HEK293 (cell line): ENCODE data around the gene ZNF764.

Experiments used
- CTCF ChIA-PET: fragments of 350-600 bp; formaldehyde crosslinking; extraction: SDS; loops from one replicate; lab custom pipeline; 2021; ENCODE audit warnings: antibody characterized with exemption; lab: Yijun Ruan, JAX
- POLR2A ChIA-PET: fragments of 300-600 bp; formaldehyde crosslinking; extraction: SDS; loops from one replicate; lab custom pipeline; 2020; ENCODE audit warnings: antibody characterized with exemption, inconsistent platforms; lab: Yijun Ruan, JAX
- H3K27ac ChIP-seq: fragments of 200-500 bp; sonication (Bioruptor generic); 2 replicates; pipeline ENCODE4 v1.5.1; 2014; ENCODE audit warnings: low read depth, low read length, control low read depth, inconsistent platforms; ENCODE audit errors: extremely low read depth
- H3K36me3 ChIP-seq, 2 experiments: fragments of 200-500 bp in 1 of 2; sonication (Bioruptor generic) in 1 of 2; 1 replicate in 1 of 2; 2 replicates in 1 of 2; pipeline ENCODE4 v1.5.1; 2014 to 2017; ENCODE audit warnings: inconsistent platforms in 2 of 2, low read length in 2 of 2; ENCODE audit not compliant: control insufficient read depth in 2 of 2, insufficient read depth in 1 of 2
- H3K4me1 ChIP-seq: fragments of 200-500 bp; sonication (Bioruptor generic); 2 replicates; pipeline ENCODE4 v1.5.1; 2014; ENCODE audit warnings: mild to moderate bottlenecking, low read length, inconsistent platforms; ENCODE audit not compliant: control insufficient read depth, insufficient read depth
- H3K4me3 ChIP-seq: 2 replicates; pipeline ENCODE4 v1.5.1; 2011; ENCODE audit warnings: low read depth, mild to moderate bottlenecking, control low read depth, low read length, moderate library complexity
- H3K9me3 ChIP-seq: fragments of 200-500 bp; sonication (Bioruptor generic); 2 replicates; pipeline ENCODE4 v1.5.1; 2014; ENCODE audit warnings: low read depth, low read length, inconsistent platforms; ENCODE audit not compliant: control insufficient read depth, insufficient read depth
- BCL11A ChIP-seq: fragments of 450-650 bp; formaldehyde crosslinking; IDR thresholded peaks from 2 replicates; pipeline ENCODE4 v1.5.1; 2016; ENCODE audit warnings: low read depth, missing biosample characterization, missing genetic modification characterization
- HOXC10 ChIP-seq: sonication (generic); formaldehyde crosslinking; IDR thresholded peaks from 2 replicates; pipeline ENCODE4 v1.8.1; 2023; ENCODE audit warnings: mild to moderate bottlenecking, missing genetic modification reagents
- IKZF3 ChIP-seq: fragments of 450-650 bp; IDR thresholded peaks from 2 replicates; pipeline ENCODE4 v1.5.0; 2018; ENCODE audit warnings: missing biosample characterization, mild to moderate bottlenecking, missing genetic modification characterization, moderate library complexity
- KLF7 ChIP-seq: fragments of 450-650 bp; formaldehyde crosslinking; IDR thresholded peaks from 2 replicates; pipeline ENCODE4 v1.5.1; 2016; ENCODE audit warnings: missing biosample characterization, missing genetic modification characterization, borderline replicate concordance
- MYNN ChIP-seq: fragments of 450-650 bp; formaldehyde crosslinking; IDR thresholded peaks from 2 replicates; pipeline ENCODE4 v1.5.1; 2016; ENCODE audit warnings: missing biosample characterization, missing genetic modification characterization, borderline replicate concordance
- OVOL3 ChIP-seq: fragments of 450-650 bp; formaldehyde crosslinking; IDR thresholded peaks from 2 replicates; pipeline ENCODE4 v1.5.1; 2016; ENCODE audit warnings: missing biosample characterization, missing genetic modification characterization
- PRDM1 ChIP-seq: fragments of 450-650 bp; formaldehyde crosslinking; IDR thresholded peaks from 2 replicates; pipeline ENCODE4; 2016; ENCODE audit warnings: missing biosample characterization, missing genetic modification characterization
- SETDB1 ChIP-seq: IDR thresholded peaks from one replicate; pipeline ENCODE4 v1.6.1; 2017; ENCODE audit warnings: mild to moderate bottlenecking, low read length, moderate library complexity, mixed read lengths; ENCODE audit not compliant: insufficient read length
- TRIM28 ChIP-seq: IDR thresholded peaks from 2 replicates; pipeline ENCODE4 v1.6.1; 2011; ENCODE audit warnings: low read length, control low read depth, borderline replicate concordance
- ZBTB17 ChIP-seq: fragments of 450-650 bp; formaldehyde crosslinking; IDR thresholded peaks from 2 replicates; pipeline ENCODE4 v1.5.1; 2016; ENCODE audit warnings: missing biosample characterization, missing genetic modification characterization
- ZBTB20 ChIP-seq: fragments of 450-650 bp; formaldehyde crosslinking; IDR thresholded peaks from 2 replicates; pipeline ENCODE4 v1.5.1; 2016; ENCODE audit warnings: missing biosample characterization, missing genetic modification characterization
- ZBTB21 ChIP-seq: fragments of 450-650 bp; formaldehyde crosslinking; IDR thresholded peaks from 2 replicates; pipeline ENCODE4 v1.5.1; 2017; ENCODE audit warnings: missing biosample characterization, missing genetic modification characterization
- ZNF2 ChIP-seq: fragments of 450-650 bp; formaldehyde crosslinking; IDR thresholded peaks from 2 replicates; pipeline ENCODE4 v1.5.1; 2016; ENCODE audit warnings: missing biosample characterization, missing genetic modification characterization
- ZNF223 ChIP-seq: fragments of 450-650 bp; formaldehyde crosslinking; IDR thresholded peaks from 2 replicates; pipeline ENCODE4 v1.5.1; 2016; ENCODE audit warnings: missing biosample characterization, missing genetic modification characterization
- ZNF23 ChIP-seq: fragments of 450-650 bp; formaldehyde crosslinking; IDR thresholded peaks from 2 replicates; pipeline ENCODE4 v1.5.1; 2016; ENCODE audit warnings: missing biosample characterization, missing genetic modification characterization, borderline replicate concordance
- ZNF600 ChIP-seq: fragments of 450-650 bp; formaldehyde crosslinking; IDR thresholded peaks from 2 replicates; pipeline ENCODE4 v1.5.1; 2016; ENCODE audit warnings: missing biosample characterization, missing genetic modification characterization
- ZNF654 ChIP-seq: fragments of 450-650 bp; formaldehyde crosslinking; IDR thresholded peaks from 2 replicates; pipeline ENCODE4 v1.5.1; 2016; ENCODE audit warnings: low read depth, missing biosample characterization, missing genetic modification characterization
- TF ChIP-seq, protein P1 (sequence below): fragments of 450-650 bp; formaldehyde crosslinking; IDR thresholded peaks from 2 replicates; pipeline ENCODE4 v1.5.1; 2016; ENCODE audit warnings: missing biosample characterization, missing genetic modification characterization
- TF ChIP-seq, protein P2 (sequence below): fragments of 450-650 bp; formaldehyde crosslinking; IDR thresholded peaks from 2 replicates; pipeline ENCODE4 v1.5.1; 2017; ENCODE audit warnings: missing biosample characterization, missing genetic modification characterization
- TF ChIP-seq, protein P3 (sequence below): fragments of 450-650 bp; formaldehyde crosslinking; IDR thresholded peaks from 2 replicates; pipeline ENCODE4 v1.5.1; 2016; ENCODE audit warnings: missing biosample characterization, missing genetic modification characterization
- TF ChIP-seq, protein P4 (sequence below): fragments of 450-650 bp; formaldehyde crosslinking; IDR thresholded peaks from 2 replicates; pipeline ENCODE4; 2016; ENCODE audit warnings: missing biosample characterization, missing genetic modification characterization
- TF ChIP-seq, protein P5 (sequence below): fragments of 450-650 bp; formaldehyde crosslinking; IDR thresholded peaks from 2 replicates; pipeline ENCODE4 v1.5.1; 2017; ENCODE audit warnings: missing biosample characterization, missing genetic modification characterization
- TF ChIP-seq, protein P6 (sequence below): fragments of 450-650 bp; formaldehyde crosslinking; IDR thresholded peaks from 2 replicates; pipeline ENCODE4 v1.5.1; 2017; ENCODE audit warnings: missing biosample characterization, missing genetic modification characterization

Gene ZNF764

DNA sequence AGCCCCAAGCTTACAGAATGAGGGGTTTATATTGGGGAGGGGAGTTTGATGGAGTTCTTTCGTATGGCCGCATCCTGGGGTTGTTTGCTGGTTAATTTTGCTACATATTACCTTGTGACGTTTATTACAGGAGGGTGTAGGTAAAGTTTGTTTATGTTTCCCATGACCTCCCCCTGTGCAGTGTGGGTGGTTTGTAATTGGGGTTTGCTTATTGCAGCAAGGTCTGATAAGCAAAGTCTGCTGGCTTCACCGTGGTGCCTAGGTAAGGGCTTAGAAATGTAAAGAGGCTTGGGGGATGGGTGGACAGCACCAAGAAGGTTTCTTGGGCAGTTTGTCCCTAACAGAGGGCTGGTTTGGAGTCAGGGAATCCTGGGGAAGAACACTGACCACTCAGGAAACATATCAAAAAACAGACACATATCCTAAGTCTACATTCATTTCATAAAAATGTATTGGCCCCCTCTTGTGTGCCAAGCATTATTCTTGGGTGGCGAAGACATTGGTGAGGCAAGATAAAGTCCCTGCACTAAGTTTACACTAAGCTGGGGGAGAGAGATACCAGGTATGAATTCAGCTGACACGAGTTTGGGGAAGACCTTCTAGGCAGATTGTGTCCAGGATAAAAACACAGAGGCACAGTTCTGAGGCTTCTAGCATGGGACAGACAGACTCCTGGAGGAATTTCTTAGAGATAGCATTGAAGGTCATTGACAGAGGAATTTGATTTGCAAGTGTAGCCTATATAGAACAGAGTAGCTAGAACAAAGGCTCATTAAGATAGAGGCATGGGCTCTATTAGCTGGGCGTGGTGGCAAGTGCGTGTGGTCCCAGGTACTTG lies 9.5 kb downstream of the ZNF764 start (continued):
- TF ChIP-seq, protein P1, sequence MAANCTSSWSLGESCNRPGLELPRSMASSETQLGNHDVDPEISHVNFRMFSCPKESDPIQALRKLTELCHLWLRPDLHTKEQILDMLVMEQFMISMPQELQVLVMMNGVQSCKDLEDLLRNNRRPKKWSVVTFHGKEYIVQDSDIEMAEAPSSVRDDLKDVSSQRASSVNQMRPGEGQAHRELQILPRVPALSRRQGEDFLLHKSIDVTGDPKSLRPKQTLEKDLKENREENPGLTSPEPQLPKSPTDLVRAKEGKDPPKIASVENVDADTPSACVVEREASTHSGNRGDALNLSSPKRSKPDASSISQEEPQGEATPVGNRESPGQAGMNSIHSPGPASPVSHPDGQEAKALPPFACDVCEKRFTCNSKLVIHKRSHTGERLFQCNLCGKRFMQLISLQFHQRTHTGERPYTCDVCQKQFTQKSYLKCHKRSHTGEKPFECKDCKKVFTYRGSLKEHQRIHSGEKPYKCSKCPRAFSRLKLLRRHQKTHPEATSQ (tag by site-specific recombination): no peak
- TF ChIP-seq KLF7 (tag by site-specific recombination) (no peak), MYNN (tag by site-specific recombination) (no peak), IKZF3 (no peak), ZBTB17 (tag by site-specific recombination) (no peak), OVOL3 (tag by site-specific recombination) (no peak)
- TF ChIP-seq, protein P2, sequence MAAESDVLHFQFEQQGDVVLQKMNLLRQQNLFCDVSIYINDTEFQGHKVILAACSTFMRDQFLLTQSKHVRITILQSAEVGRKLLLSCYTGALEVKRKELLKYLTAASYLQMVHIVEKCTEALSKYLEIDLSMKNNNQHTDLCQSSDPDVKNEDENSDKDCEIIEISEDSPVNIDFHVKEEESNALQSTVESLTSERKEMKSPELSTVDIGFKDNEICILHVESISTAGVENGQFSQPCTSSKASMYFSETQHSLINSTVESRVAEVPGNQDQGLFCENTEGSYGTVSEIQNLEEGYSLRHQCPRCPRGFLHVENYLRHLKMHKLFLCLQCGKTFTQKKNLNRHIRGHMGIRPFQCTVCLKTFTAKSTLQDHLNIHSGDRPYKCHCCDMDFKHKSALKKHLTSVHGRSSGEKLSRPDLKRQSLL: no peak

DNA sequence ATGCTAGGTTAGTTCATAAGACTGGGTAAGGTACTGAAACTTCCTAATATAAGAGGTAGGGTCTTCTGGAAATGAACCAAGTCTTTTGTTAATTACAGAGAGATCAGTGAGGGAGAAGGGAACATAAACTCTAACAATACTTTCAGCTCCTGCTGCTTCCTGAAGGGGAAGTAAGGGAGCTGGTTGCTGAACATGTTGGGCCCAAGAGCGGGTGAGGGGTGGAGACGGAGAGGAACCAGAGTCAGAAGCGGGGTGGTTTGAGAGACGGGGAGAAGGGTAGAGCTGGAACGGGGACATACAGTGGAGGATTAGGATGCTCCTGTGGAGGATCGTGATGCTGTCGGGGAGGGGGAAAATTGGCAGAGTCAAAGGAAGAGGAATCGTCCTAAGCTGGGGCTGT lies 12.1 kb downstream of the ZNF764 start:
- Histone ChIP-seq H3K27ac (no peak overlapping the region), H3K9me3 (no peaks in the 10 kb centered on the region)
- TF ChIP-seq ZNF2 (tag by site-specific recombination) (no peak), HOXC10 (CRISPR knock-in tag) (no peak), ZNF600 (tag by site-specific recombination) (0 out of 2 replicates have a peak, but pooled peaks have one; percentile 36), MYNN (tag by site-specific recombination) (no peak)
- TF ChIP-seq, protein P3, sequence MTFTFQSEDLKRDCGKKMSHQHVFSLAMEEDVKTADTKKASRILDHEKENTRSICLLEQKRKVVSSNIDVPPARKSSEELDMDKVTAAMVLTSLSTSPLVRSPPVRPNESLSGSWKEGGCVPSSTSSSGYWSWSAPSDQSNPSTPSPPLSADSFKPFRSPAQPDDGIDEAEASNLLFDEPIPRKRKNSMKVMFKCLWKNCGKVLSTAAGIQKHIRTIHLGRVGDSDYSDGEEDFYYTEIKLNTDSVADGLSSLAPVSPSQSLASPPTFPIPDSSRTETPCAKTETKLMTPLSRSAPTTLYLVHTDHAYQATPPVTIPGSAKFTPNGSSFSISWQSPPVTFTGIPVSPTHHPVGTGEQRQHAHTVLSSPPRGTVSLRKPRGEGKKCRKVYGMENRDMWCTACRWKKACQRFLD: no peak
- TF ChIP-seq, protein P4, sequence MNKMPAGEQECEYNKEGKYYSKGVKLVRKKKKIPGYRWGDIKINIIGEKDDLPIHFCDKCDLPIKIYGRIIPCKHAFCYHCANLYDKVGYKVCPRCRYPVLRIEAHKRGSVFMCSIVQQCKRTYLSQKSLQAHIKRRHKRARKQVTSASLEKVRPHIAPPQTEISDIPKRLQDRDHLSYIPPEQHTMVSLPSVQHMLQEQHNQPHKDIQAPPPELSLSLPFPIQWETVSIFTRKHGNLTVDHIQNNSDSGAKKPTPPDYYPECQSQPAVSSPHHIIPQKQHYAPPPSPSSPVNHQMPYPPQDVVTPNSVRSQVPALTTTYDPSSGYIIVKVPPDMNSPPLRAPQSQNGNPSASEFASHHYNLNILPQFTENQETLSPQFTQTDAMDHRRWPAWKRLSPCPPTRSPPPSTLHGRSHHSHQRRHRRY: no peak
- TF ChIP-seq, all 188 proteins: peak for 1
- Histone ChIP-seq H3K4me1 (peaks cover 17% of the 10 kb centered on the region), H3K4me3 (no peak overlapping the region), H3K36me3 (no peaks in the 10 kb centered on the region)
- ChIA-PET CTCF (interaction anchor here (1.6 kb wide), 1 partner anchor 70 kb away, joined by 4 read pairs; no protein-coding TSS in a partner anchor), POLR2A (interaction anchor here (0.6 kb wide), 1 partner anchor 148 kb away, joined by 6 read pairs; no protein-coding TSS in a partner anchor)

DNA sequence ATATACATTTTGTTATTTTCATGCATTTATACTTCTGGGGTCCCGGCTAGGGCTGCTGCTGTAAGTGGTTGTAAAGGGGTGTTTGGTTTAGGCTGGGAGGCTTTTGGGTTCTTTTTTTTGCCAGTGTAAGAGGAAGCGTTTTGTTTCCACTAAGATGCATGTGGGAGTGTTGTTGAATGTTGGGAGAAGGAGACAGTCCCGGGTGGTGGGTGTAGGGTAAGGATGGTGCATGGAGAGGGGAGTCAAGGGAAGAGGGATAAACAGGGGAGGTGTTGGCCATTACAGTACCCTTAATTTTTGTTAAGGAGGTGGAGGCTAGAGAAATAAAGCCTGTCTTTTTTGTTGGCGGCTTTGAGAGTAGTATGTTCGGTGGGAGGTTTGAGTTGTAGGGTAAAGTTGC lies 15.1 kb downstream of the ZNF764 start:
- peaks cover 6% of the 10 kb centered on the region; the same call in 1 of the 2 replicates for H3K4me1 ChIP-seq
- H3K9me3 ChIP-seq: no peaks in the 10 kb centered on the region
- ChIA-PET CTCF (interaction anchor here (0.6 to 0.7 kb wide), 2 partner anchors 15 to 501 kb away, joined by 3 read pairs; partner anchors contain the start of gene ZNF764), POLR2A (interaction anchor here (0.7 kb wide), 1 partner anchor 11 kb away, joined by 5 read pairs; no protein-coding TSS in a partner anchor)
- H3K27ac ChIP-seq: no peak overlapping the region
- no peak overlapping the region for H3K4me3 ChIP-seq
- H3K36me3 ChIP-seq: no peaks in the 10 kb centered on the region
- 0 out of 2 replicates have a peak, but pooled peaks have one; percentile 9 for TF ChIP-seq ZBTB21 (tag by site-specific recombination)
- TF ChIP-seq ZNF23: no peak
- TF ChIP-seq ZNF223 (tag by site-specific recombination): no peak
- TF ChIP-seq, protein P5, sequence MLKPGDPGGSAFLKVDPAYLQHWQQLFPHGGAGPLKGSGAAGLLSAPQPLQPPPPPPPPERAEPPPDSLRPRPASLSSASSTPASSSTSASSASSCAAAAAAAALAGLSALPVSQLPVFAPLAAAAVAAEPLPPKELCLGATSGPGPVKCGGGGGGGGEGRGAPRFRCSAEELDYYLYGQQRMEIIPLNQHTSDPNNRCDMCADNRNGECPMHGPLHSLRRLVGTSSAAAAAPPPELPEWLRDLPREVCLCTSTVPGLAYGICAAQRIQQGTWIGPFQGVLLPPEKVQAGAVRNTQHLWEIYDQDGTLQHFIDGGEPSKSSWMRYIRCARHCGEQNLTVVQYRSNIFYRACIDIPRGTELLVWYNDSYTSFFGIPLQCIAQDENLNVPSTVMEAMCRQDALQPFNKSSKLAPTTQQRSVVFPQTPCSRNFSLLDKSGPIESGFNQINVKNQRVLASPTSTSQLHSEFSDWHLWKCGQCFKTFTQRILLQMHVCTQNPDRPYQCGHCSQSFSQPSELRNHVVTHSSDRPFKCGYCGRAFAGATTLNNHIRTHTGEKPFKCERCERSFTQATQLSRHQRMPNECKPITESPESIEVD (tag by site-specific recombination): no peak
- no peak for TF ChIP-seq SETDB1
- no peak for TF ChIP-seq TRIM28
- TF ChIP-seq ZNF654 (tag by site-specific recombination): no peak
- no peak for TF ChIP-seq ZBTB20 (tag by site-specific recombination)
- no peak for TF ChIP-seq BCL11A (tag by site-specific recombination)
- TF ChIP-seq, protein P6, sequence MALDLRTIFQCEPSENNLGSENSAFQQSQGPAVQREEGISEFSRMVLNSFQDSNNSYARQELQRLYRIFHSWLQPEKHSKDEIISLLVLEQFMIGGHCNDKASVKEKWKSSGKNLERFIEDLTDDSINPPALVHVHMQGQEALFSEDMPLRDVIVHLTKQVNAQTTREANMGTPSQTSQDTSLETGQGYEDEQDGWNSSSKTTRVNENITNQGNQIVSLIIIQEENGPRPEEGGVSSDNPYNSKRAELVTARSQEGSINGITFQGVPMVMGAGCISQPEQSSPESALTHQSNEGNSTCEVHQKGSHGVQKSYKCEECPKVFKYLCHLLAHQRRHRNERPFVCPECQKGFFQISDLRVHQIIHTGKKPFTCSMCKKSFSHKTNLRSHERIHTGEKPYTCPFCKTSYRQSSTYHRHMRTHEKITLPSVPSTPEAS: no peak
- TF ChIP-seq, protein P3: no peak
- no peak for TF ChIP-seq PRDM1 (tag by site-specific recombination)
